MM.1S (cell line): ENCODE data around the gene SLC9A1.

Source experiments
- CTCF ChIP-seq: fragments of 300-600 bp; sonication (generic); IDR thresholded peaks from 2 replicates; pipeline ENCODE4 v1.5.1; 2016; ENCODE audit warnings: antibody characterized with exemption, low read length, mixed read lengths
- EZH2phosphoT487 ChIP-seq: fragments of 300-600 bp; sonication (generic); IDR thresholded peaks from 2 replicates; pipeline ENCODE4 v1.6.1; 2018; ENCODE audit warnings: antibody characterized with exemption, low read length

- TF ChIP-seq CTCF, result no peak
- TF ChIP-seq EZH2phosphoT487, result no peak
Measured at GRCh38 chr1:27087371-27088220, 67.3 kb downstream of the SLC9A1 start.
